Skin epidermis (tissue), 12 donors: Measurements from ENCODE around the gene INPP4B.

Source experiments
- H3K27ac ChIP-seq, 21 experiments: fragments of 200-600 bp; sonication (generic) in 11 of 21; one replicate each; pipeline ENCODE4 v1.5.0; 2020; ENCODE audit warnings: mild to moderate bottlenecking in 3 of 21, inconsistent platforms in 2 of 21, moderate library complexity in 2 of 21
- H3K4me3 ChIP-seq, 7 experiments: fragments of 200-600 bp; sonication (generic) in 2 of 7; one replicate each; pipeline ENCODE4 v1.5.0; 2020; ENCODE audit warnings: inconsistent platforms in 2 of 7, mild to moderate bottlenecking in 2 of 7, moderate library complexity in 1 of 7

Gene INPP4B

GRCh38 chr4:142297313-142297712, 548.8 kb downstream of the INPP4B start:
- no peak overlapping the region for H3K27ac ChIP-seq
- no peak overlapping the region for H3K4me3 ChIP-seq

- H3K27ac ChIP-seq: no peak overlapping the region
- no peak overlapping the region for H3K4me3 ChIP-seq
These were observed 552.6 kb downstream of the INPP4B start for GRCh38 chr4:142293536-142293935.

- Histone ChIP-seq H3K27ac (no peak overlapping the region), H3K4me3 (no peak overlapping the region)
These were observed 553.9 kb downstream of the INPP4B start for GRCh38 chr4:142292231-142292630.

- H3K4me3 ChIP-seq: no peak overlapping the region
- H3K27ac ChIP-seq: no peak overlapping the region
These were observed 554.6 kb downstream of the INPP4B start for GRCh38 chr4:142291299-142292050.

- H3K27ac ChIP-seq: no peak overlapping the region
- no peak overlapping the region for H3K4me3 ChIP-seq
These were observed 558.7 kb downstream of the INPP4B start for GRCh38 chr4:142287371-142287770.

- H3K27ac ChIP-seq: no peak overlapping the region
These were observed 560.9 kb downstream of the INPP4B start for GRCh38 chr4:142285222-142285583.

GRCh38 chr4:142284402-142285221, 561.5 kb downstream of the INPP4B start:
- H3K4me3 ChIP-seq: no peak overlapping the region
- no peak overlapping the region for H3K27ac ChIP-seq

More at GRCh38 chr4:142285222-142285583, 560.9 kb downstream of the INPP4B start:
- no peak overlapping the region for H3K4me3 ChIP-seq

- Histone ChIP-seq H3K27ac (no peak overlapping the region), H3K4me3 (no peak overlapping the region)
These were observed 563.1 kb downstream of the INPP4B start for GRCh38 chr4:142282870-142283431.

GRCh38 chr4:142281999-142282398, 564.1 kb downstream of the INPP4B start:
- H3K4me3 ChIP-seq: no peak overlapping the region
- H3K27ac ChIP-seq: no peak overlapping the region

- H3K27ac ChIP-seq: no peak overlapping the region
- no peak overlapping the region for H3K4me3 ChIP-seq
These were observed 567.4 kb downstream of the INPP4B start for GRCh38 chr4:142278663-142279062.

- Histone ChIP-seq H3K4me3 (no peak overlapping the region), H3K27ac (no peak overlapping the region)
These were observed 567.9 kb downstream of the INPP4B start for GRCh38 chr4:142278171-142278570.

GRCh38 chr4:142274137-142274536, 572.0 kb downstream of the INPP4B start:
- H3K4me3 ChIP-seq: no peak overlapping the region
- H3K27ac ChIP-seq: no peak overlapping the region

- H3K4me3 ChIP-seq: no peak overlapping the region
- no peak overlapping the region for H3K27ac ChIP-seq
These were observed 573.6 kb downstream of the INPP4B start for GRCh38 chr4:142272452-142272851.

GRCh38 chr4:142271832-142272231, 574.3 kb downstream of the INPP4B start:
- Histone ChIP-seq H3K4me3 (no peak overlapping the region), H3K27ac (no peak overlapping the region)

- H3K4me3 ChIP-seq: no peak overlapping the region
- H3K27ac ChIP-seq: no peak overlapping the region
These were observed 579.0 kb downstream of the INPP4B start for GRCh38 chr4:142267101-142267500.

- H3K27ac ChIP-seq: no peak overlapping the region
These were observed 580.2 kb downstream of the INPP4B start for GRCh38 chr4:142265946-142266345.

GRCh38 chr4:142265536-142265935, 580.6 kb downstream of the INPP4B start:
- Histone ChIP-seq H3K27ac (peak overlapping the region in 1 of 21 experiments; percentile 39), H3K4me3 (no peak overlapping the region)

More at GRCh38 chr4:142265946-142266345, 580.2 kb downstream of the INPP4B start:
- no peak overlapping the region for H3K4me3 ChIP-seq

- H3K27ac ChIP-seq: no peak overlapping the region
- H3K4me3 ChIP-seq: no peak overlapping the region
These were observed 581.1 kb downstream of the INPP4B start for GRCh38 chr4:142264961-142265360.

- Histone ChIP-seq H3K27ac (no peak overlapping the region), H3K4me3 (no peak overlapping the region)
These were observed 583.1 kb downstream of the INPP4B start for GRCh38 chr4:142262956-142263355.

GRCh38 chr4:142248946-142249345, 597.2 kb downstream of the INPP4B start:
- Histone ChIP-seq H3K27ac (no peak overlapping the region), H3K4me3 (no peak overlapping the region)

GRCh38 chr4:142243255-142243654, 602.8 kb downstream of the INPP4B start:
- Histone ChIP-seq H3K4me3 (no peak overlapping the region), H3K27ac (no peak overlapping the region)
